HEK293 (cell line): ENCODE measurements around the gene C20orf144.

ENCODE experiments used
- KLF10 ChIP-seq: fragments of 450-650 bp; IDR thresholded peaks from 2 replicates; pipeline ENCODE4 v1.5.1; 2018; ENCODE audit warnings: missing biosample characterization, mild to moderate bottlenecking, missing genetic modification characterization
- ZNF530 ChIP-seq: fragments of 450-650 bp; formaldehyde crosslinking; IDR thresholded peaks from 2 replicates; pipeline ENCODE4 v1.5.1; 2016; ENCODE audit warnings: low read depth, missing biosample characterization, missing genetic modification characterization
- TF ChIP-seq, protein P1 (sequence below): fragments of 450-650 bp; formaldehyde crosslinking; IDR thresholded peaks from 2 replicates; pipeline ENCODE4 v1.5.1; 2016; ENCODE audit warnings: missing biosample characterization, missing genetic modification characterization

GRCh38 chr20:33648396-33649004, 13.6 kb upstream of the C20orf144 start:
- TF ChIP-seq, protein P1, sequence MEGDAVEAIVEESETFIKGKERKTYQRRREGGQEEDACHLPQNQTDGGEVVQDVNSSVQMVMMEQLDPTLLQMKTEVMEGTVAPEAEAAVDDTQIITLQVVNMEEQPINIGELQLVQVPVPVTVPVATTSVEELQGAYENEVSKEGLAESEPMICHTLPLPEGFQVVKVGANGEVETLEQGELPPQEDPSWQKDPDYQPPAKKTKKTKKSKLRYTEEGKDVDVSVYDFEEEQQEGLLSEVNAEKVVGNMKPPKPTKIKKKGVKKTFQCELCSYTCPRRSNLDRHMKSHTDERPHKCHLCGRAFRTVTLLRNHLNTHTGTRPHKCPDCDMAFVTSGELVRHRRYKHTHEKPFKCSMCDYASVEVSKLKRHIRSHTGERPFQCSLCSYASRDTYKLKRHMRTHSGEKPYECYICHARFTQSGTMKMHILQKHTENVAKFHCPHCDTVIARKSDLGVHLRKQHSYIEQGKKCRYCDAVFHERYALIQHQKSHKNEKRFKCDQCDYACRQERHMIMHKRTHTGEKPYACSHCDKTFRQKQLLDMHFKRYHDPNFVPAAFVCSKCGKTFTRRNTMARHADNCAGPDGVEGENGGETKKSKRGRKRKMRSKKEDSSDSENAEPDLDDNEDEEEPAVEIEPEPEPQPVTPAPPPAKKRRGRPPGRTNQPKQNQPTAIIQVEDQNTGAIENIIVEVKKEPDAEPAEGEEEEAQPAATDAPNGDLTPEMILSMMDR, result no peak
- TF ChIP-seq KLF10 (tag by site-specific recombination) (no peak), ZNF530 (tag by site-specific recombination) (no peak)
